CD4-positive, alpha-beta T cell (primary cell): ENCODE measurements around the gene DYNC2I2. TPM values are rescaled to one million over a fixed set of nuclear protein-coding genes. Genes with fewer than 3 reads are reported as not detected.

Experiments used
- ATAC-seq: fragments of 200-7000 bp; cut with Tn5 transposase; one replicate; pipeline ENCODE4 v1.10.0; 2022; ENCODE audit warnings: mild to moderate bottlenecking; ENCODE audit not compliant: poor library complexity
- CTCF ChIA-PET: fragments of 350-600 bp; sonication (Branson Sonifier 250); formaldehyde crosslinking; loops from one replicate; lab custom pipeline; 2021; ENCODE audit warnings: antibody characterized with exemption, inconsistent platforms; lab: Charles Lee
- POLR2A ChIA-PET: fragments of 350-600 bp; sonication (Branson Sonifier 250); formaldehyde crosslinking; loops from one replicate; lab custom pipeline; 2021; ENCODE audit warnings: antibody characterized with exemption, inconsistent platforms; lab: Charles Lee
- DNase-seq, 14 experiments: peaks; one replicate each; pipeline ENCODE4 v3.0.0-alpha.2; 2013 to 2020; ENCODE audit warnings: mixed read lengths in 2 of 14
- H3K27ac ChIP-seq, 2 donors: one replicate each; pipeline versions ENCODE4 v1.5.1 to v1.7.0; 2013; ENCODE audit warnings: low read length in 2 of 2, low read depth in 1 of 2, mild to moderate bottlenecking in 1 of 2
- H3K27me3 ChIP-seq, 2 experiments: 1 replicate in 1 of 2; 2 replicates in 1 of 2; pipeline versions ENCODE4 v1.6.1 to v1.7.0; 2013; ENCODE audit warnings: low read length in 2 of 2, control low read depth in 1 of 2, mild to moderate bottlenecking in 1 of 2, moderate library complexity in 1 of 2; ENCODE audit not compliant: insufficient read depth in 2 of 2, control insufficient read depth in 1 of 2
- H3K36me3 ChIP-seq: one replicate; pipeline ENCODE4 v1.6.1; 2013; ENCODE audit warnings: low read length, control low read depth; ENCODE audit not compliant: insufficient read depth
- H3K4me1 ChIP-seq: one replicate; pipeline ENCODE4 v1.6.1; 2013; ENCODE audit warnings: low read length, control low read depth; ENCODE audit not compliant: insufficient read depth
- H3K4me3 ChIP-seq: one replicate; pipeline ENCODE4 v1.5.1; 2013; ENCODE audit warnings: mild to moderate bottlenecking, low read length, moderate library complexity
- H3K9me3 ChIP-seq, 2 experiments: 1 replicate in 1 of 2; 2 replicates in 1 of 2; pipeline versions ENCODE4 v1.6.1 to v1.7.0; 2013; ENCODE audit warnings: low read length in 2 of 2, mild to moderate bottlenecking in 2 of 2, control low read depth in 1 of 2, moderate library complexity in 1 of 2; ENCODE audit not compliant: control insufficient read depth in 1 of 2, insufficient read depth in 1 of 2
- H3K27ac Mint-ChIP-seq: one replicate; pipeline ENCODE4 v1.8.0; 2020; ENCODE audit warnings: mixed read lengths
- H3K27me3 Mint-ChIP-seq: one replicate; pipeline ENCODE4 v1.8.0; 2021; ENCODE audit warnings: mixed read lengths
- H3K36me3 Mint-ChIP-seq: one replicate; pipeline ENCODE4 v1.8.0; 2021; ENCODE audit warnings: low read depth, mixed read lengths
- H3K4me1 Mint-ChIP-seq: one replicate; pipeline ENCODE4 v1.8.0; 2021; ENCODE audit warnings: low read depth, mixed read lengths
- H3K4me3 Mint-ChIP-seq: one replicate; pipeline ENCODE4 v1.8.0; 2020; ENCODE audit warnings: mild to moderate bottlenecking, mixed read lengths
- H3K9me3 Mint-ChIP-seq: one replicate; pipeline ENCODE4 v1.8.0; 2020; ENCODE audit warnings: mixed read lengths
- intact Hi-C, 2 experiments: fragments of 100-400 bp; cut with DNase I in 1 of 2; cut with micrococcal nuclease in 1 of 2; formaldehyde crosslinking; loops; one replicate each; pipeline versions ENCODE4 v1.15.1 to v1.9.0; 2023 to 2025; cut with DNase I, micrococcal nuclease
- total RNA-seq, 174 experiments: library from RNA in 2 of 174; stranded (reverse) in 2 of 174; gene quantifications; one replicate each; pipeline ENCODE4 v1.2.3 and lab custom pipeline; 2021 to 2026
- TF ChIP-seq, protein P1 (sequence below): fragments of 200-600 bp; IDR thresholded peaks from one replicate; pipeline ENCODE4 v1.8.0; 2022; ENCODE audit warnings: antibody characterized with exemption, mild to moderate bottlenecking

DYNC2I2 gene
- total RNA-seq, 2 experiments from 2014 or later, result 2.2 to 3.2 TPM

- Histone ChIP-seq H3K27me3 (no peaks in the 10 kb centered on the region), H3K27ac (peak overlapping the region; percentile 52 to 71), H3K36me3 (no peaks in the 10 kb centered on the region), H3K4me1 (peaks cover 58% of the 10 kb centered on the region), H3K4me3 (peak overlapping the region; percentile 75), H3K9me3 (no peaks in the 10 kb centered on the region)
- Mint-ChIP-seq H3K4me1 (peaks cover 49% of the 10 kb centered on the region), H3K27ac (peak overlapping the region; percentile 91), H3K36me3 (peaks cover 13% of the 10 kb centered on the region), H3K27me3 (no peaks in the 10 kb centered on the region), H3K9me3 (no peaks in the 10 kb centered on the region), H3K4me3 (peak overlapping the region; percentile 95)
- TF ChIP-seq, protein P1, sequence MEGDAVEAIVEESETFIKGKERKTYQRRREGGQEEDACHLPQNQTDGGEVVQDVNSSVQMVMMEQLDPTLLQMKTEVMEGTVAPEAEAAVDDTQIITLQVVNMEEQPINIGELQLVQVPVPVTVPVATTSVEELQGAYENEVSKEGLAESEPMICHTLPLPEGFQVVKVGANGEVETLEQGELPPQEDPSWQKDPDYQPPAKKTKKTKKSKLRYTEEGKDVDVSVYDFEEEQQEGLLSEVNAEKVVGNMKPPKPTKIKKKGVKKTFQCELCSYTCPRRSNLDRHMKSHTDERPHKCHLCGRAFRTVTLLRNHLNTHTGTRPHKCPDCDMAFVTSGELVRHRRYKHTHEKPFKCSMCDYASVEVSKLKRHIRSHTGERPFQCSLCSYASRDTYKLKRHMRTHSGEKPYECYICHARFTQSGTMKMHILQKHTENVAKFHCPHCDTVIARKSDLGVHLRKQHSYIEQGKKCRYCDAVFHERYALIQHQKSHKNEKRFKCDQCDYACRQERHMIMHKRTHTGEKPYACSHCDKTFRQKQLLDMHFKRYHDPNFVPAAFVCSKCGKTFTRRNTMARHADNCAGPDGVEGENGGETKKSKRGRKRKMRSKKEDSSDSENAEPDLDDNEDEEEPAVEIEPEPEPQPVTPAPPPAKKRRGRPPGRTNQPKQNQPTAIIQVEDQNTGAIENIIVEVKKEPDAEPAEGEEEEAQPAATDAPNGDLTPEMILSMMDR, result no peak
- peak; percentile 53 to 86 (median 68) for DNase-seq
- ChIA-PET POLR2A (interaction anchor here (0.7 to 2.3 kb wide), 7 partner anchors 13 to 134 kb away, joined by 3 to 16 read pairs (median 5); partner anchors contain the start of genes DYNC2I2, ENDOG, PKN3 and ZDHHC12), CTCF (interaction anchor here (2.3 to 2.5 kb wide), 2 partner anchors 17 to 134 kb away, joined by 7 read pairs; partner anchors contain the start of genes ENDOG and PKN3)
- peak; percentile 50 for ATAC-seq
- intact Hi-C loops, result loop anchor here in 1 of 2 experiments (5.0 kb wide), 2 partner anchors 37 to 38 kb away; partner anchors contain the start of gene ZDHHC12
Observed at GRCh38 chr9:128684325-128685199, 27.9 kb upstream of the DYNC2I2 start.

- no peaks in the 10 kb centered on the region for H3K27me3 Mint-ChIP-seq
- Histone ChIP-seq H3K4me3 (peak overlapping the region; percentile 75), H3K27me3 (no peaks in the 10 kb centered on the region), H3K27ac (peak overlapping the region; percentile 52 to 53), H3K9me3 (no peaks in the 10 kb centered on the region), H3K4me1 (peaks cover 58% of the 10 kb centered on the region), H3K36me3 (no peaks in the 10 kb centered on the region)
- ChIA-PET CTCF (interaction anchor here (2.3 to 2.5 kb wide), 2 partner anchors 18 to 135 kb away, joined by 7 read pairs; partner anchors contain the start of genes ENDOG and PKN3), POLR2A (interaction anchor here (0.7 to 2.3 kb wide), 7 partner anchors 13 to 135 kb away, joined by 3 to 16 read pairs (median 5); partner anchors contain the start of genes DYNC2I2, ENDOG, PKN3 and ZDHHC12)
- TF ChIP-seq, protein P1, result no peak
- no peaks in the 10 kb centered on the region for H3K9me3 Mint-ChIP-seq
- intact Hi-C loops, result no loop called here
- H3K4me1 Mint-ChIP-seq, result peaks cover 49% of the 10 kb centered on the region
- ATAC-seq (no peak), DNase-seq (no peak)
- H3K27ac Mint-ChIP-seq, result peak overlapping the region; percentile 91
- peak overlapping the region; percentile 95 for H3K4me3 Mint-ChIP-seq
- peaks cover 13% of the 10 kb centered on the region for H3K36me3 Mint-ChIP-seq
Observed at GRCh38 chr9:128684065-128684324, 27.3 kb upstream of the DYNC2I2 start.

DNA sequence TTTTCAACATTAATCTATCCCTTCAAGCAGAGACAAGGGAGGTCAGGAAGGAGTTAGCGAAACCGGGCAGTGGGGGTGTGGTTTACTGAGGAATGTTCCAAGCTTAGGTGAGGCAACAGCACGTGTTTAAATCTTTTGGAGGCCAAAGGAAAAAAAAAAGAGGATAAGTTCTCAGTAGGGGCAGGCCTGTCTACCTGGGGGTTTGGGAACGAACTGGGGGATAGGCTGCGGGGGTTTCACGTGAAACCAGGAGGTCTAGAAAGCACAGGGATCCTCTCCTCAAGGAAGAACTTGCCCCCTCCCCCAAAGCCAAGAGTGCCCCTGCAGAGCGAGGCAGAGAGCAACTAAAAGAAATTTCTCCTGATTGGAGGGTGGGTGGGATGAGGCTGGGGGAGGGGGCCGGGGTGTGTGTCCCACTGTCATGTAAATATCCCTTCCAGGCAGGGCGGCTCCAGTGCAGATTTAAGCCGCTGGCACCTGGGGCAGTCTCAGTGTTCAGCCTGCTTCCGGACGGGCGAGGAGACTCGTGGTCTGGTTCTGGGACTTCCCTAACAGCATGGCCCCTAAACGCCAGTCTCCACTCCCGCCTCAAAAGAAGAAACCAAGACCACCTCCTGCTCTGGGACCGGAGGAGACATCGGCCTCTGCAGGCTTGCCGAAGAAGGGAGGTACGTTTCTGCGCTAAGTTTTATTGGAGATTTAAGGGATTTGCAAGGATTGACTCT is 26.9 kb upstream of the DYNC2I2 start:
- Mint-ChIP-seq H3K4me3 (peak overlapping the region; percentile 95), H3K4me1 (peaks cover 49% of the 10 kb centered on the region), H3K27me3 (no peaks in the 10 kb centered on the region), H3K27ac (peak overlapping the region; percentile 91), H3K9me3 (no peaks in the 10 kb centered on the region), H3K36me3 (peaks cover 12% of the 10 kb centered on the region)
- H3K27me3 ChIP-seq, result no peaks in the 10 kb centered on the region
- peak overlapping the region; percentile 52 to 53 for H3K27ac ChIP-seq
- TF ChIP-seq, protein P1, result no peak
- intact Hi-C loops, result no loop called here
- ATAC-seq (no peak), DNase-seq (peak in 4 of 14 experiments; percentile 33 to 61 (median 50))
- H3K36me3 ChIP-seq, result no peaks in the 10 kb centered on the region
- ChIA-PET POLR2A (interaction anchor here (0.7 to 2.3 kb wide), 6 partner anchors 14 to 135 kb away, joined by 3 to 16 read pairs (median 6); partner anchors contain the start of genes DYNC2I2, ENDOG and ZDHHC12), CTCF (interaction anchor here (1.0 kb wide), 1 partner anchor 21 kb away, joined by 3 read pairs; no protein-coding TSS in a partner anchor)
- H3K9me3 ChIP-seq, result no peaks in the 10 kb centered on the region
- H3K4me3 ChIP-seq, result peak overlapping the region; percentile 75
- H3K4me1 ChIP-seq, result peaks cover 56% of the 10 kb centered on the region
